ENCODE results near the gene AWAT2. TPM values are rescaled to one million over a fixed set of nuclear protein-coding genes. Genes with fewer than 3 reads are reported as not detected.

AWAT2 gene
- total and polyA plus RNA-seq, 3 donors from 2014 or later, result 0.31 to 3.9 (median 0.44) TPM

DNA sequence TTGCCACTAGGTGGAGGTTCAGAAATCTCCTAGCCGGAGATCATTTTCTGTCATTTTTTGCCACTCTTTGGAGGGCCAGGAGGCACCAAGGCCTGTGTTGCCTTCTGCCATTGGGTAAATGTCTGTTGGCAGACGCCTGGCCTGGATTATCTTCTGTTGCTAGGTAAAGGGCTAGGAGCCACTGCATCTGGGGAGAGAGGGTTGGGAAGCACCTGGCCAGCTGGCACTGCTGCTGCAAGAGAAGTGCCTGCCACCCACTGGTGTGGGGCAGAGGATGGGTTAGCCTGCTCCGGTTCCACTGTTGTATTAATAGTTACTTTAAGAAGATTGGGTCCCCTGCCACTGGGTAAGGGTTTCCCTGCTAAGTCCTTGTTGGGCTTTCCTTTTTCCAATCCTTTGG is 58.1 kb downstream of the AWAT2 start:
- no peak overlapping the region for H3K4me3 ChIP-seq
- TF ChIP-seq, protein P1, sequence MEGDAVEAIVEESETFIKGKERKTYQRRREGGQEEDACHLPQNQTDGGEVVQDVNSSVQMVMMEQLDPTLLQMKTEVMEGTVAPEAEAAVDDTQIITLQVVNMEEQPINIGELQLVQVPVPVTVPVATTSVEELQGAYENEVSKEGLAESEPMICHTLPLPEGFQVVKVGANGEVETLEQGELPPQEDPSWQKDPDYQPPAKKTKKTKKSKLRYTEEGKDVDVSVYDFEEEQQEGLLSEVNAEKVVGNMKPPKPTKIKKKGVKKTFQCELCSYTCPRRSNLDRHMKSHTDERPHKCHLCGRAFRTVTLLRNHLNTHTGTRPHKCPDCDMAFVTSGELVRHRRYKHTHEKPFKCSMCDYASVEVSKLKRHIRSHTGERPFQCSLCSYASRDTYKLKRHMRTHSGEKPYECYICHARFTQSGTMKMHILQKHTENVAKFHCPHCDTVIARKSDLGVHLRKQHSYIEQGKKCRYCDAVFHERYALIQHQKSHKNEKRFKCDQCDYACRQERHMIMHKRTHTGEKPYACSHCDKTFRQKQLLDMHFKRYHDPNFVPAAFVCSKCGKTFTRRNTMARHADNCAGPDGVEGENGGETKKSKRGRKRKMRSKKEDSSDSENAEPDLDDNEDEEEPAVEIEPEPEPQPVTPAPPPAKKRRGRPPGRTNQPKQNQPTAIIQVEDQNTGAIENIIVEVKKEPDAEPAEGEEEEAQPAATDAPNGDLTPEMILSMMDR (IDR thresholded peaks at IDR 0.05), result no peak
- no peak for TF ChIP-seq POLR2A (IDR thresholded peaks at IDR 0.05)
- H3K4me1 ChIP-seq, result no peaks in the 10 kb centered on the region
- no peak for DNase-seq
- H3K27me3 ChIP-seq, result no peaks in the 10 kb centered on the region
- no peak overlapping the region for H3K27ac ChIP-seq
- H3K9me3 ChIP-seq, result no peaks in the 10 kb centered on the region
- no peaks in the 10 kb centered on the region for H3K36me3 ChIP-seq (ENCODE audit: low read depth, missing control alignments)
- WGBS, 2 donors, result 100% methylated on average over 2 to 3 of the region's 3 CpGs
- intact Hi-C loops (cut with DNase I; ENCODE audit: low total_unique reads), result no loop called here

Small RNAs within 50 kb of the gene (microRNA-seq; reads per million reads assigned to microRNA genes)
- gene MIR676 (ENCODE audit: borderline number of aligned reads in 2 of 2, borderline replicate concordance in 1 of 2), result 4.1 to 6.3 reads per million in 2 donors

Small RNAs within 50 kb of the gene (small RNA-seq; reads per million reads assigned to genes)
- gene MIR676, result 0 to 0.09 reads per million in 2 donors

Other genes starting within 250 kb of the AWAT2 start
- 10 to 100 TPM in 1 of 2 donors, 1 to 10 TPM in 1; 6.9 to 17.9 TPM for gene OTUD6A, start 12.5 kb upstream of the AWAT2 start, total RNA-seq
- gene OTUD6A, start 12.5 kb upstream of the AWAT2 start, polyA plus RNA-seq (ENCODE audit: insufficient read depth, low read depth, low replicate concordance), result 8.1 TPM
- gene IGBP1, start 83.5 kb upstream of the AWAT2 start, total RNA-seq, result 10 to 100 TPM; 35.4 to 40.6 TPM
- gene IGBP1, start 83.5 kb upstream of the AWAT2 start, polyA plus RNA-seq (ENCODE audit: insufficient read depth, low read depth, low replicate concordance), result 41.2 TPM
- gene DGAT2L6, start 127.5 kb upstream of the AWAT2 start, total RNA-seq, result not detected
- not detected for gene DGAT2L6, start 127.5 kb upstream of the AWAT2 start, polyA plus RNA-seq (ENCODE audit: insufficient read depth, low read depth, low replicate concordance)
- not detected for gene AWAT1, start 184.7 kb upstream of the AWAT2 start, total RNA-seq
- not detected for gene AWAT1, start 184.7 kb upstream of the AWAT2 start, polyA plus RNA-seq (ENCODE audit: insufficient read depth, low read depth, low replicate concordance)
- gene P2RY4, start 210.3 kb upstream of the AWAT2 start, total RNA-seq, result 1 to 10 TPM; 1.2 to 2.3 TPM
- gene P2RY4, start 210.3 kb upstream of the AWAT2 start, polyA plus RNA-seq (ENCODE audit: insufficient read depth, low read depth, low replicate concordance), result not detected
- not detected for gene ARR3, start 218.4 kb upstream of the AWAT2 start, total RNA-seq
- gene ARR3, start 218.4 kb upstream of the AWAT2 start, polyA plus RNA-seq (ENCODE audit: insufficient read depth, low read depth, low replicate concordance), result not detected
- gene RAB41, start 232.2 kb upstream of the AWAT2 start, total RNA-seq, result 1 to 10 TPM; 3.7 to 4.3 TPM
- 5.1 TPM for gene RAB41, start 232.2 kb upstream of the AWAT2 start, polyA plus RNA-seq (ENCODE audit: insufficient read depth, low read depth, low replicate concordance)
- 10 to 100 TPM; 24.2 to 25.4 TPM for gene PDZD11, start 240.0 kb upstream of the AWAT2 start, total RNA-seq
- gene PDZD11, start 240.0 kb upstream of the AWAT2 start, polyA plus RNA-seq (ENCODE audit: insufficient read depth, low read depth, low replicate concordance), result 25.0 TPM
- gene KIF4A, start 240.2 kb upstream of the AWAT2 start, total RNA-seq, result 1 to 10 TPM; 2.0 to 3.6 TPM
- gene KIF4A, start 240.2 kb upstream of the AWAT2 start, polyA plus RNA-seq (ENCODE audit: insufficient read depth, low read depth, low replicate concordance), result 2.4 TPM

Measured in testis (tissue), 3 donors.